ENCODE results near the gene SNCB.

Gene SNCB

DNA sequence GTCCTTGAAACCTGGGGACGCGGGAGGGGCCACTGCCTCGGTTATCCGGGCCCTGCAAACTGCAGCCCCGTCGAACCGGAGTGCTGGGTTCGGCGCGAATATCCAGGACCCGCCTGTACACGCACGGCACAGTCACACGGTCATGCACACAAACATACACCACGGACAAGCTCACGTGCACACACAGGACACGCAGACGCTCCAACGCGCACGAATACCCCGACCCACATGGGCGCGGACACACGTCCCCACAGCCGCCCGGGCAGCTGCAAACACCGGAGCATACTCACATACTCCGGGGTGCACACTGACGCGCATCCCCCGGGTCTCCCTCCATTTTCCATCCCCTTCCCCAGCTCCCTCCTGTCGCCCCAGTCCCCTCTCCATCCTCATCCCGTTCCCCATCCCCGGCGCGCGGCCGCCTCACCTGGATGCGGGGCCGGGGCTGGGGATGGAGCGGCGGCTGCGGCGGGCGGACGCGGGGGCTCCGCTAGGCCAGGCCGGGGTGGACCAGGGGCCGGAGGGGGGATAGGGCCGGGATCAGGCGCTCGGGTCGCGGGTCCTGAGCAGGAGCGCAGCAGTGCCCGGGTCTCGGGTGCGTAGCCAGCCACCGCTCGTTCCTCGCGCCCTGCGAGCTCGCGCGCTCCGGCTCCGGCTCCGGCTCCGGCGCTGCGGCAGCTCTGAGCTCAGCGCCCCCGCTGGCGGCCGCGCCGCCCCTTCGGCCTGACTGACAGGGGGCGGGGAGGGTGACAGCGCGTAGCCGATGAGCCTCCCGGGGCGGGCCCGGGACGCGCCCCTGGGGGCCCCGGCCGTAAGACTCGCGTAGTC is at the start of gene SNCB, which contains the start of gene EIF4E1B:
Gene SNCB (minus strand): TSS at position 682 of the 828 bp plus-strand sequence. CDS start 880 bp downstream, outside the sequence.
Gene EIF4E1B (plus strand): TSS at position 823 of the 828 bp plus-strand sequence. CDS start 12,113 bp downstream, outside the sequence.
- peak; percentile 55 to 68 (median 60) for DNase-seq

DNA sequence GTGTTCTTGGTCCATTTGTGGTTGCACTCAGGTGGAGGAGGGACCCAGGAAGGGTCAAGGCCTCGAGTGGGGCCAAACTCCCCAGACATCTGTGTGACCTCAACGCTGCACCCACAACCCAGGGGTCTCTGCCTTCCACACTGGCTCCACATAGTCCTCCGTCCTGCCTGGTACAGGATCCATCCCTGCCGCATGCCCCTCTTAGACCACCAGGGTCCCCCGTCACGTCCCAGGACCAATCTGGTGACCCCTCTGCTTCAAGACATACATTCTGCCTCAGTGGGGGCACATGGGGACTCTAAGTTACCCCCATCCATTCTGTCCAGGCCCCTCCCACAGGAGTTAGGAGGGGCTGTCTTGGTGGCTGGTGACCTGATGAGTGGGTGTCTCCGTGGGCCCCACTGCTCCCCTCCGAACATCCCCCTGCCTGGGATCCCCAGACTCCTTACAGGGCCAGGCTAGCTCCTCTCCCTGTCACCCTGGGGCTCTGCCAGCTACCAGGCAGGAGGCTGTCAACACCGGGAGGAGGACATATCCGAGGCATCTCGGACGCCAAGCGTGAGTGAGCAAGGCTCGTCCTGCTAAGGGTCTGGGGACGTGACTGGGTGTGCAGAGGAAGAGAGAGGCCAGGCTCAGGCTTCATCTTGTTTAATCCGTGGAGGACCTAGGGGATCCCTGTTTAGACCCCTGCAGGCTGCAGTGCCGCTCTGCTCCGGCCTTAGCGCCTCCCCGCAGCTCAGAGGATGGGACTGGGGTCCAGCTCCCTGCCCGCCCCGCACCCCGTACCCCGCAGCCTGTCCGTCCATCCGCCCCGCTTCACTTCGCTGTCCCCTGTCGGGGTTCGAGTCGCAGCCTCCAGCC is 49.3 kb upstream of the SNCB start:
- no peak for DNase-seq

DNA sequence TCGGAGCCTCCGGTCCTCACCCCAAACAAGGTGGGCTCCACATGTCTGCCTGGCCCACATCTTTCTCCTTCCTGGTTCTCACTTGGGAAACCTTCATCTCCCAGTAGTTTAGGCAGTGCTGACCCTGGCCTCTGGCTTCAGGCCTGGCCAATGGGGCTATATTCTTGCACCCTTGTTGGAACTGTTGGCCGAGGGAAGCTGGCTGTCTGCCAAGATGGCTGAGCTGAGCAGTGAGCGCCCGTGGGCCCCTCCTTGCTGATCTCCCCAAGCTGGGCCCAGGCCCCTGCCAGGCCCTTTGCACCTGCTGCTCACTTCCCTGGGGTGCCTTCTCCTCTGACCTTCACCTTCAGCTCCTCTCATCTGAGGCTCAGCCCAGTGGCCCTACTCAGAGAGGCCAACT is 48.2 kb upstream of the SNCB start:
- no peak for DNase-seq

DNA sequence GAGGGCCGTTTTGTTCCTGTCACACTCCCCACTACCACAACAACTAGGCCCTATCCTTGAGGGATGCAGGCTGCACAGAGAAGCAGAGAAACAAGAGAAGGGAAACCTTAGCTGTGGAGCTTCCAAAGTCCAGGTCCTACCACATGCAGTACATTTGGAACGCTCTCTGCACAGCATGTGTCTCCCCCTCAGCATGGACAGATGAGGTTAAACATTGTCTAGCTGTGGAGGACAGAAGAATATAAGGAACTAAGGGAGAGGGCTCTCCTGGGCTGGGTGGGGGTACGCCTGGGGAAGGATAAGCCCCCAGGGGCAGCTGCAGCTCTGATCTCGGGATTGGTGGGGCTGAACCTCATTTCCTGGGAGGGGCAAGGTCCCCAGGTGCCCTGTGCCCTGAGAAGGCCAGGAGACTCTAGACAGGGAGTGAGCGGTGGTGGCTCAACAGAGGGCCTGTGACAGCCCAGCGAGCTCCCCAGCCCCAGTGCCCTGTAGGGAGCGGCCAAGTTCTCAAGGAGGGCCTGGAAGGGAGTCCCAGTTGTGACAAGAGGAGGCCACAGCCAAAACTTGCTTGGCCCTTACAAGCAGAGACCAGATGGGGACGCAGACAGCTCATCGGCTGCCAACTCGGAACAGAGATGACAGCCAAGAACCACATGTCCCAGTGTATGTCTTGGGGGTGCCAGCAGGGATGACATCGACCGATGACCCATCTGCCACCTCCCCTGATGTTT is 47.0 kb upstream of the SNCB start:
- no peak for DNase-seq

DNA sequence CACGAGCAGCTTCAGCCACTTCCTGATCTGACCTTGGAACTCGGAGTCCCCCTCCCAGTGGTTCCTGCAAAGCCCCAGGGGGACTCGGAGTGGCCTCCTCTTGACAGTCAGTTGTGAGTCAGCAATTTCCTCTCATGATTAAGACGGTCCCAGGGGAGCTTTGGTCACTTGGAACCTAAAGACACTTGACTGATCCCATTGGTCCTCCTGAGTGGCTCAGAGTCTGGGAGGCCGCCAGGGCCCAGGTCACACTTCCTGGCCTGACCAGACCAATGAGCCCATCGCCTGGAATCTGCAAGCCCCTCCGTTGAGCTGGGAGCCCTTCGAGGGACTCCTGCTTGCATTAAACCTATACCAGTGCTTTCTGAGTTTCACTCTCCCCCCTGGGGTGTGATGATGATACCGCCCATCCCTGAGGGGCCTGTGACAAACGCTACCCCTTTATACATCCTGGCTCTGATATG is 46.1 kb upstream of the SNCB start:
- peak in 1 of 3 experiments; percentile 14 for DNase-seq

DNA sequence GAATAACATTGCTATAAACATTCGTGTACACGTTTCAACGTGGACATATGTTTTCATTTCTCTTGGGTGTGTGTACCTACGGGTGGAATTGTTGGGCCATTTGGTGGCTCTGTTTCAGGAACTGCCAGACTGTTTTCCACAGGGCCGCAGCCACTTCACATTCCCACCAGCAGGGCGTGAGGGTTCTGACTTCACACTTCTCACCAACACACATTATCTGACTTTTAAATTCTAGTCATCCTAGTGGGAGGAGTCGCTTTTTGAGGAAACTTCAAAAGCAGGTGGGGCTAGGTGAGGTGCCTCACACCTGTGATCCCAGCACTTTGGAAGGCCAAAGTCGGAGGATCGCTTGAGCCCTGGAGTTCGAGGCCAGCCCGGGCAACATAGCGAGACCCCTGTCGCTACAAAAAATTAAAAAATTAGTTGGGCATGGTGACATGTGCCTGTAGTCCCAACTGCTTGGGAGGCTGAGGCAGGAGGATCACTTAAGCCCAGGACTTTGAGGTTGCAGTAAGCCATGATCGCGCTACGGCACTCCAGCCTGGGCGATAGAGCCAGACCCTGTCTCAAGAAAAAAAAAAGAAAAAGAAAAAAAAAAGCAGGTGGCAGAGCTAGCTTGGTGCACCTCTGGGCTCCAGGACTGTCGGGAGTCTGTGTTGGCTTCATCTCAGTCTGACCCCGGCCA is 45.5 kb upstream of the SNCB start:
- DNase-seq, result peak in 1 of 3 experiments; percentile 8

DNA sequence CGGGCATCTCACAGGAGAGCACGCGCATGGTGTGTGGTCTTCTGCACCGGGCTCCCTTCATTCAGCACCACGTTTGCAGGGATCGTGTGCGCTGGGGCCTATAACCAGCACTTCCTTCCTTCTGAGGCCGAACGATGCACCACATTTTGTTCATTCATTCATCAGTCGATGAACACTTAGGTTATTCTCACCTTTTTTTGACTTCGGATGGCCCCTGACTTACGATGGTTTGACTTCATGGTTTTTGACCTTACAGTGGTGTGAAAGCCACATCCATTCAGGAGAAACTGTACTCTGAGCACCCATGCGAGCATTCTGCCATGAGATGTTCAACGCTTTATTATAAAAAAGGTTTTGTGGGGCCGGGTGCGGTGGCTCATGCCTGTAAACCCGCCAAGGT is 44.5 kb upstream of the SNCB start:
- DNase-seq, result no peak

DNA sequence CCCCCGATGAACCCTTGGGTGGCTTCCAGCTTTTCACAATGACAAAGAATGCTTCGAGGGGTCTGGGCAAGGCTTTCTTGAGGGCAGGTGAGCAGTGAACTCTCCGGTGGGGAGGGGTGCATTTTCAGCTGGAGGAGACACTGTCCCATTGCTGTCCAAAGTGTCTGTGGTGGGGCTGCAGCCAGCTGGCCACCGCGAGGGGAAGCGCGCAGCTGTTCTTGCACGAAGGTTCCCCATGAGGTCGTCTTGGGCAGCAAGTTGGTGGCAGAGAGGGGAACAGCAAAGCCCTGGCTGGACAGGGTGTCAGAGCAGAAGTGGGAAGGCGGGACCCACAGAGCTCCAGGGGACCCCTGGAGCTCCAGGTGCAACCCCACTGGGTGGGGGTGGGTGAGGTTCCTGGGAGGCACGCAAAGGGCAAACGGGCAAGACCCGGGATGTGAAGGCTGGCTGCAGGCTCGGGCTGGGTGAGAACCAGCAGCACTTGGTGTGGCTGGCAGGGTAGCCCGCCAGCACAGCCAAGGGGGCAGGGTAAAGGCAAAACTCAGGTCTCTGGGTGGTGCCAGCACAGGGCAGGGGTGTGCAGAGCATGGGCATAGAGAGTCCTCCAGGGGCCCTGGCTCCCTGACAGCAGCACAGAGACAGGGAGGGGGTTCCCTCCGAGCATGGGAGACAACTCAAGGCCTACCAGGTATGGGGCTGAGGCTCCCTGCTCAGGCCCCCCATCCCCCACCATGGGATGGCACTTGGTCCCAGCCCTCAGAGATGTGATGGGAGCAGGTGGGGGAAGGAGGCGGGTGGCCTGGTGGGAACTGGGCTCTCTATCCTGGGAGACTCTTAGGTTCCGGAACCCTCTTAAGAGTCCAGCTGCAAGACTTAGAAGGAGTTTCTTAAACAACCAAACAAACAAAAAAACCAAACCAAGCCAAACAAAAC is 43.6 kb upstream of the SNCB start:
- no peak for DNase-seq

DNA sequence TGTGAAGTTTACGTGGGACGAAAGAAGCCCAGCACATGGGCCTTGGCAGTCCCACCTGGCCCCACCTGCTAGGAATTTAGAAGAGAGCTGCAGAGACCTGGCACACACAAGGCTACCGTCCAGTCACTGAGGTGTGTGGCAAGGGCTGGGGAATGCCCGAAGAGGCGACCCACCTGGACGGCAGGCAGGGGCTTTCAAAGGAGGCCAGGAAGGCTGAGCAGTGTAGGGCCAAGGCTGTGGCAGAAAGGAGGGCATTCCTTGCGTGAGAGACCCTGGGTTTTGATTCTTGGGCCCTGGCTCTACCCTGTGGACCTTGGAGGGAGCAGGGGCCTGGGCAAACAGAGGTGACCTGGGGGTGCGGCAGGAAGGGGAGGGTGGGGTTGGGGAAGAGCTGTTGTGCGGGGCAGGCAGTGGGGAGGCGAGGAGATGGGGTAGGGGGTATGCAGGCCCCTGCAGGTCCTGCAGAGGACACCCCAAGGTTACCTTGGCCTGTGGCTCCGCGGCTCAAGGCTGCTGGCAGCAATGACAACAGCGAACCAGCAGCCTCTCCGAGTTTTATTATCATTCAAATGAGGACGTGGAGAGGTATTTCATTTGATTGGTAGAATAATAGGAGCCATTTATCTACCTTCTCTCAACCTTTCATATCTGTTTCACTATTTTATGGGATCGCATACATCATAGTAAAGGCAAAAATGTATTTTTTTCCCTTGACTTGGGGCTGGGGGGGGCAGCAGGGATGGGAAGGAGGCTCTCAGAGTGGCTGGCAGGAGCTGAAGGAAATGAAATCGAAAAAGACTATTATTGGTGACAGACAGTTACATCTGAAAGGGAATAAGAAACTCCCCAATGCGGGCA is 41.8 kb upstream of the SNCB start:
- no peak for DNase-seq

DNA sequence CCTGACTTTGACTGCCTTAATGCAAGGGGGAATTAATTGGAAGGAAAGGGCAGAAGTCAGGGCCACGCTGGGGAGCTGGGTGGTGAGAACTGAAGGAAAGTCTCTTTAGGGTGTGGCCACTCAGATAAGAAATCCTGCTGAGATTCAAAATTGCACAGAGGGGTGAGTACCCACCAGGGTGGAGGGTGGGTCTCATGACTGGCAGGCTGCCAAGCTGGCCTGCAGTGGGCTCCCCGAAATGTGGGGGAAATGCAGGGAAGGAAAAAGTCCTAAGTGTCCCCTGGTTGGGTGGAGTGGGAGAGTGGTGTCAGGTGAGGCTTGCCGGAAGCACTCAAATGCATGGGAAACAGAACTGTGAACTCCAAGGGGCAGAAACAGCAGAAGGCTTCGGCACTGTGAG is 41.1 kb upstream of the SNCB start:
- DNase-seq, result no peak

DNA sequence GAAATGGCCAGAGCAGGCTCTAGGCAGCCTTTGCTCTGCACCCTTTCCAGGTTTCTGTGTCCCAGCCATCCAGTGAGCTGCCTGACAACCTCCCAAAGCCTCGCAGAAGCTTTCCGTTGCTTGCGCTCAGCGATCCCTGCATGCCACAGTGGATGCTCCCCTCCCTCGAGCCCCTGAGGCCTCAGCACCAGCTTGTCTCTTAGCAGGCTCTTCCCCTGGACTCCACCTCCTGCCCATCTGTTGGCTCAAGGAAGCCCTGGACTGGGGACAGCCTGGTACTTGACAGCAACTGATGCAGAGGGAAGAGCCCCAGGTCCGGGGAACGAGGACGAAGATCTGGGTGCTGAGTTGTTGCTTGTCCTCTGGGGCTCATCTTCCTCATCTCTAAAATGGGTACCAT is 40.1 kb upstream of the SNCB start:
- no peak for DNase-seq

DNA sequence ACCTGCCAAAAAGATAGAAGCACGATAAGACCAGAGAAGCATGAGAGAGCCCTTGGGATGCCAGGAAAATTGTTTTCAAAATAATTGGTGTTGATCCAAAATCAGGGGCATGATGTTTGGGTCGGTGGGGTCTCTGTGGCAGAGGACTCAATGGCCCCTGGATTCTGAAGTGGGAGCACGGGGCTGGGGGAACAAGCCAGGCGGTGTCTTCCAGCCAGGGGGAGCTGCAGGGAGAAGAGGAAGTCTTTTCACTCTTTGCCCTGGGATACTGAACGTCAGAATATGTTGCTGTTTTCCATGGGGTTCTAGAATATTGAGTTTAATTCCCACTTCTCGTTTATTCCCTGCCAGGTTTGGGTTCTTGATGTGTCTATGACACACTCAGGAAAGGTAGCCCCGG is 37.3 kb upstream of the SNCB start:
- no peak for DNase-seq

DNA sequence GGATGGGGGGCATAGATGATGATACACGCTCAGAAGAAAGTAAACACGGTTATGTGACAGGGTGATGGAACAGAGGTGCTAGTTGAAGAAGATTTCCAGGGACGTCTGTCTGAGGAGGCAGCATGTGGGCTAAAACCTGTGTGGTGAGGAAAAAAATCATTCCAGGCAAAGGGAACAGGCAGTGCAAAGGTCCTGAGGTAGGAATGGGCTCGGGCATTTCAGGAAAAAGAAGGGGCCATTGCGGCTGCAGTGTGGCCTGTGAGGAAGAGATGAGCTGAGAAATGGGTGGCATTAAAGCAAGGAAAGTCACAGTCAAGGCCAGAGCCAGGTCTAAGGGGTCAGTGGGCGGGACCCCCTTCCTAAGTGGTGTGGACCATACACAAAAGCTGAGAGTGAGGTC is 35.2 kb upstream of the SNCB start:
- no peak for DNase-seq

DNA sequence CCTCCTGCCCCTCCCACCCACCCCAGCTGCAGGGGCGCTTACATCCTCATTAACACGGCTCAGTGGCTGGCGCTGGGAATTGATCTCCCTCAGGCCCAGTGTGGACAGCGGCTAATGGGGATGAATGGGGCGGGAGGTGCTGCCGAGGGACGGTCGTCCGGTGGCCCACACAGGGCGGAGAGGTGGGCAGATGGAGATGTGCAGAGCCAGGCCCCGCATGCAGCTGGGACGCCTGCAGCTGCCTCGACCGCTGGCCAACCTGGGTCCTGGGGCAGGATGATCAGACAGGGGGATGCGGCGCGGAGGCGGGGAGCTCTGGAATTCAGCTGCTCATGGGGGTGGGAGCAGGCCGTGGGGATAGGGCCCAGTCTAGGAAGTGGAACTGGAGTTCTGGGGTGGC is 34.6 kb upstream of the SNCB start:
- DNase-seq, result no peak

DNA sequence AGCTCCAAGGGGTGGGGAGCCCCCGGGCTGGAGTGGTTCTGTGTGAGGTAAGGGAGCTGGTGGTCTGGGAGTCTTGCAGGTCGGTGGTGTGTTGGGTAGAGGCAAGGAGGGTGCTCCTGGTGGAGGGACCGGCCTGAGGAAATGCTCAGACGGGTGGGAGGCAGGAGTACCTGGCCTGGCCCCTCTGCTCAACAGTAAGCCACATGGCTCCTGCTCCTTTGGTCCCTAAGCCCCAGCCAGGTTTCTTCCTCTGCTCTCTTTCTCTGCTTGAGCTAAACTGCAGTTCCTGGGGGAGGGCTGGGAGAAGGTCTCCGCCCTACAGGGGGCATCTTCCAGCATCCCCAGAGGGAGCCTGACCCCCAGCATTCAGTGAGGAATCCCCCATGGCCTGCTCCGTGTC is 34.1 kb upstream of the SNCB start:
- DNase-seq, result no peak

DNA sequence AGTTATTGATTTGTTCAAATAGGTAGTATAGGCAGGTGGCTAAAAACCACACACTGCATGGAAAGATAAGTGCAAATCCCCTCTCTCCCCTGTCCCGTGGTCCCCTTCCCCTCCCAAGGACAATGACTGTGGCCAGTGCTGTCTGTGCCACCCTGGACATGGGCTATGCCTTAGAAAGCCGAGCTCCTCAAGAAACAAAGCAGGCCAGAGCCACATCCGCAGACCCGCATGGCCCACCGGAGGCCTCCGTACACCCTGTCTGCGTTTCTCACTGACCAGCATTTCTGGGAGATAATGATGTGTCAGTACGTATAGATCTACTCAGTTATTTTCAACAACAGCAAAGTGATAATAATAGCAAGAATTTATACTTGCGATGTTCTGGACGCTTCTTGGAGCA is 33.2 kb upstream of the SNCB start:
- DNase-seq, result no peak

DNA sequence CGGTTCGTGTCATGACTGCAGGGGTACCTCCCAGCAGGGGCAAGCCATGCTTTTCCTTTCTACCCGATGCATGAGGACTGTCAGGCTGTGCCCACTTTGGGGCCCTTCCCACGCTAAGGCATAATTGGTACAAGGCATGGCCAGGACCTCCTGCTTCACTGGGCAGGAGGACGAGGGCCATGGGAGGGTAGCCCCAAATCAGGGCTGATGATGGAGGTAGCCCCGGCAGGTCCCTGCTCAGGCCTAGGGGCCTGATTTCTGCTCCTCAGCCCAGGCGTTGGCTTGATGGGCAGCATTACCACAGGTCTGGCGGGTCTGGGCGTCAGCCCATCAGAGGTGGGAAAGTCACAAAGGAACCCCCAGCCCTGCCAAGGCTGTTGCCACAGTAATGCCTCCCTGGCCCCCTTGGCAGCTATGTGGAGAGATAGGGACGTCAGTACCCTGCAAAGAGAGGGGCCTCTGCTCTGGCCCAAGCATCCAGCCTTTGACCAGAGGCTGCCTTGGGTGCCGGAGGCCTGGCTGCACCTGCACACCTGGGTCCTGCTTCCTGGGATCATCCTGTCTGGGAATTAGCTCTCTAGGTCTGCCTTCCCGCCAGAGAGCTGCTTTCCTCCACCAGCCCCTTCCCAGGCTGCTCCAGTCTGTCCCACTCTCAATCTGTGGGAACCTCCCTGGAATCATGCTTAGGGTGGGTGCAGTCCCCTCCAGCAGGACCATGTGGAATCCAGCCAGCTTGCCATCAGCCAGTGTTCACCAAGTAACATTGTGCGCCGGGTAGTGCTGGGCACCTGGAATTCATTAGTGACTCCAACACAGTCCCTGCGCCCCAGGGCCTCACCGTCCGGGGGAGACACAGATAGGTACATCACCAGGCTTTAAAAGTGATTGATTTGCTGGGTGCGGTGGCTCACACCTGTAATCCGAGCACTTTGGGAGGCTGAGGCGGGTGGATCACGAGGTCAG is 32.3 kb upstream of the SNCB start:
- DNase-seq, result no peak

DNA sequence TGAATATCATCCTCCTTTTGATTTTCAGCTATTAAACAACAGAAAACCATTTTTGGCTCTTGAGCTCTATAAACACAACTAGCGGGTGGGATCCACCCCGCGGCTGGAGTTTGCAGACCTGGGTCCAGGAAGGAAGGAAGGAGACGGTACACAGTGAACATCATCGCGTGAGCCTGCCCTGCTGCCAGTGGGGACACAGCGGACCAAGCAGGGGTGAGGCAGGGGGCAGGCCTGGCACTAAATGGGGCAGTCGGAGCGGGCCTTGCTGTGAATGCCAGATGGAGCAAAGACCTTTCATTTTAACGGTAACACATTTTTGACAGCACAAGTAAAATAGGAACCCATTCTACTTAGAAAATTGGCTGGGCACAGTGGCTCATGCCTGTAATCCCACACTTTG is 31.3 kb upstream of the SNCB start:
- no peak for DNase-seq
